ENCODE results near the gene TGM2.
"Not testable (repeated sequence)": the region's sequence is repeated elsewhere in the genome, so short reads cannot be mapped to it uniquely, and the experiment has no call there.

The TGM2 gene

DNA sequence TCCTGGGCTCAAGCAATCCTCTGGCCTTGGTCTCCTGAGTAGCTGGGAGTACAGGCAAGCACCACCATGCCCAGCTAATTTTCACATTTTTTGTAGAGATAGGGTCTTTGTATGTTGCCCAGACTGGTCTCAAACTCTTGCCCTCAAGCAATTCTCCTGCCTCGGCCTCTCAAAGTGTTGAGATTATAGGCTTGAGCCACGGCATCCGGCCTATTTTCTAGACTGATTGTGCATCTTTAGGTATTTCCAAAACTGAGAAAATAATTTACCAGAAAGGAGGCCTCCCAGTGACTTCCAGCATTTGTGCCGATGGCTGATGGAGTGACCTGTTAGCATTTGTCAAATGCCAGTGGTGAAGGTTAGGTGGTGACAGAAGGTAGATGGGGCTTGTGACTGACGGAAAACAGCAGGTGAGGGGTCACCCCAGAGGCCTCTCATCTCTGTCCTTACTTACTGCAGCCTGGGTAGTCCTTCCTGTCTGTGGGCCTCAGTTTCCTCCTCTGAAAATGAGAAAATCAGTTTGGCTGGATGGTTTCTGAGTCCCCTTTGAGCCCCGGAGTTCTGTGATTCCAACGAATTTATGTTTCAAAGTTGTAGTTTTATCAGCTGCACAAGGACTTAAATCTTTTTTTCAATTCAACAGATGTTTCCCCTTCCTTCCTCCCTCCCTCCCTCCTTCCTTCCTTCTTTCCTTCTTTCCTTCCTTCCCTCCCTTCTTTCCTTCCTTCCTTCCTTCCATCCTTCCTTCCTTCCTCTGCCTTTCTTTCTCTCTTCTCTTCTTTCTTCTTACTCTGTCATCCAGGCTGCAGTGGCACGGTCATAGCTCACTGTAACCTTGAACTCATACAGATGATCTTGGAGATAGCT is 53.5 kb downstream of the TGM2 start:
- Histone ChIP-seq H3K9ac (ENCODE audit: insufficient read length) (no peak overlapping the region), H3K4me3 (no peak overlapping the region), H3K36me3 (ENCODE audit: insufficient read depth, low read length) (no peaks in the 10 kb centered on the region), H3K27ac (no peak overlapping the region), H3K9me3 (ENCODE audit: low read depth, low read length) (no peaks in the 10 kb centered on the region)
- no peak for TF ChIP-seq EZH2 (IDR thresholded peaks at IDR 0.05)
- no peak for TF ChIP-seq FOXP2 (optimal IDR thresholded peaks at IDR 0.05; ENCODE audit: control extremely low read depth, extremely low read length, insufficient read depth)
- TF ChIP-seq POLR2AphosphoS5 (IDR thresholded peaks at IDR 0.05; ENCODE audit: borderline replicate concordance, low read depth, low read length), result no peak
- no peak for DNase-seq (ENCODE audit: low read depth, low spot score)

DNA sequence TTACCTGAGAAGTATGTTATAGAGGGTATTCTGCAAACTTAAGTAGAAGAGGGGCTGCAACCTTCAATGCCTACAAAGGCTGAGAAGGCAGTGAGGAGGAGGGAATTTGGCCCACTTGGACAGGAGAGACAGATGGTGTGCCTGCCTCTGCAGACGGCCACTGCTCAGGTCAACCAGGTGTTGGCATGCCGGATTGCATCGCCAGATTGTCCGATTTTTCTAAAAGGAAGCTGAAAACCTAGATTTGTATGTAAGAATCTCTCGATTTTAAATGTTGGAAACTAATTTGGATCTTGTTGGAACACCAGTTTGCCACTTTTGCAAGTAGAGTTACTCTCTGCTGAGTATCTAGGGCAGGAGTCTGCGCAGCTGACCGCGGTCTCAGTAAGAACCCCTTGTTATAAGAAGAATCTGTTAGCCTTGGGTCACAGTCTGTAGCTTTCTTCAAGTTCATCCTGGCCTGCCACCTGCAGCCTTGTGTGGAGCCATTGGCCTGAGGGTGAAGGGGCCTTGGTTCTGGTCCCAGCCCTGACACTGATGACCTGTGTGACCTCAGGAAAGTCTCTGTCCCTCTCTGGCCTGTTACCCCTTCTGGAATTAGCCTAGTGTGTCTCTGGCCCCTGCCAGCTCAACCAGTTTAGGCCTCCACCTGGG is 54.4 kb downstream of the TGM2 start:
- DNase-seq (ENCODE audit: low read depth, low spot score), result no peak
- no peaks in the 10 kb centered on the region for H3K9me3 ChIP-seq (ENCODE audit: low read depth, low read length)
- no peaks in the 10 kb centered on the region for H3K36me3 ChIP-seq (ENCODE audit: insufficient read depth, low read length)
- H3K9ac ChIP-seq (ENCODE audit: insufficient read length), result no peak overlapping the region
- no peak overlapping the region for H3K4me3 ChIP-seq
- no peak overlapping the region for H3K27ac ChIP-seq
- no peak for TF ChIP-seq FOXP2 (optimal IDR thresholded peaks at IDR 0.05; ENCODE audit: control extremely low read depth, extremely low read length, insufficient read depth)
- TF ChIP-seq POLR2AphosphoS5 (IDR thresholded peaks at IDR 0.05; ENCODE audit: borderline replicate concordance, low read depth, low read length), result no peak
- no peak for TF ChIP-seq EZH2 (IDR thresholded peaks at IDR 0.05)

DNA sequence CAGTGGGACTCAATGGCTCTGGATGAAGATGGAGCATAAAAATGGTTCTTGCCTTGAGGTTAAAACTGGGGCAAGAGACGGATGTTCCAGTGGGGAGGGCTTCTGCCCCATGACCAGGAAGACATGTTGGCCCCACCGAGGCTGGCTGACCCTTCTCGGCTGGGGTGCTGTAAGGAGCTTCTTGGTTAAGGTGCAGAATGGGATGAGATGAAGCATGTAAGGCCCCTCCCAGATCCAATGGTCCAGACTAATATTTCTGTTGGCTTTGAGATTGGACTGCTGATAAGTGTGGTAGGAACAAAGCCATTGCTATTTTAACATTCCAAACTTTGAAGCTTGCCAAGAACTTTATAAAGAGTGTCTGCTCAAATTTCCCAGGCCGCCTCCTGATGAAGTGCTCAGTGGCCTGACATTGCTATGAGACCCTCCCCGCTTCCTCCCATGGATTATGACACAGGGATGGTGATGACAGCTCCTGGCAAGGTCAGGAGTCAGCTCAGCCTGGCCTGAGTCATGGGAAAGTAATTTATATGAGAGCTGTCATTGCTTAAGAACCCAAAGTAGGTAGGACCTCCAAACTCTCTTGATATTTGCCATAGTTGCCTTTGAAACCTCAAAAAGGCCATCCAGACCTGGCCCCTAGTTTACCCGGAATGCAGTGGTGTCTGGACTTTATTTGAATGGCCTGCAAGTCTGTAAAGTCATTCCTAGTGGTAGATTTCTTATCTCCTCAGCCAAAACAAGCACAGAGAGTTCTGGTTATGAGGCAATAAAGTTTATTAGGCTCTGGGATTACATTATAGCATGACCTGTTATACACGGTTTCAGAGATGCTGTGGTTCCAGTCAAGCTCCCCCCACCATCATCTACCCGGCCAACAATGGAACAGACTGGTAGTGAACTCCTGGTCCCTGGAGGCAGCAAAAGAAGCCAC is 55.2 kb downstream of the TGM2 start:
- no peak for DNase-seq (ENCODE audit: low read depth, low spot score)
- TF ChIP-seq FOXP2 (optimal IDR thresholded peaks at IDR 0.05; ENCODE audit: control extremely low read depth, extremely low read length, insufficient read depth) (no peak), POLR2AphosphoS5 (IDR thresholded peaks at IDR 0.05; ENCODE audit: borderline replicate concordance, low read depth, low read length) (no peak), EZH2 (IDR thresholded peaks at IDR 0.05) (no peak)
- Histone ChIP-seq H3K27ac (no peak overlapping the region), H3K9me3 (ENCODE audit: low read depth, low read length) (no peaks in the 10 kb centered on the region), H3K4me3 (no peak overlapping the region), H3K36me3 (ENCODE audit: insufficient read depth, low read length) (no peaks in the 10 kb centered on the region), H3K9ac (ENCODE audit: insufficient read length) (no peak overlapping the region)

DNA sequence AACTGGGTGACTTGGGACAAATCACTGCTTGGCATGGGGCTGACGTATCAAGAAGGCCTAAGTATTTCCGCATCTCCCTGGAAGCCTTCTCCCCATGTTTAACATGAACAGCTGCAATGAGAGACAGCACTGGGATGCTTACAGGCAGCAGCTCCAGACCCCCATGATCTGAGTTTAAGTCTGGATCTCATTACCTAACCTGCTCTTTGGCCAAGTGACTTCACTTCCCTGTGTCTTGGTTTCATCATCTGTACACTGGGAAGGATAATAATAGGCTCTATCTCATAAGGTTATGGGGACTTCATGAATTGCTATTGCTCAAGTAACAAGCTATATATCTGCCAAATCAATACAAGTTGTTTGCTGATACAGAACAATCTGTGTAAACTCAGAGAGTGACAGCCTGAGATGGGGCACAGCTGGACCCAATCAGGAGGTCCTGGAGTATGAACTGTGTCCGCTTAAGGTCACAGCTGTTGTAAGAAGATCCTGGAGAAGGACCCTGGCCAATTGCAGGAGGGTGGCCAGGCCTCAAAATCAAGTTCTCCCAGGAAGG is 56.0 kb downstream of the TGM2 start:
- Histone ChIP-seq H3K27ac (no peak overlapping the region), H3K9me3 (ENCODE audit: low read depth, low read length) (no peaks in the 10 kb centered on the region), H3K9ac (ENCODE audit: insufficient read length) (no peak overlapping the region), H3K36me3 (ENCODE audit: insufficient read depth, low read length) (no peaks in the 10 kb centered on the region), H3K4me3 (no peak overlapping the region)
- DNase-seq (ENCODE audit: low read depth, low spot score), result no peak
- no peak for TF ChIP-seq EZH2 (IDR thresholded peaks at IDR 0.05)

DNA sequence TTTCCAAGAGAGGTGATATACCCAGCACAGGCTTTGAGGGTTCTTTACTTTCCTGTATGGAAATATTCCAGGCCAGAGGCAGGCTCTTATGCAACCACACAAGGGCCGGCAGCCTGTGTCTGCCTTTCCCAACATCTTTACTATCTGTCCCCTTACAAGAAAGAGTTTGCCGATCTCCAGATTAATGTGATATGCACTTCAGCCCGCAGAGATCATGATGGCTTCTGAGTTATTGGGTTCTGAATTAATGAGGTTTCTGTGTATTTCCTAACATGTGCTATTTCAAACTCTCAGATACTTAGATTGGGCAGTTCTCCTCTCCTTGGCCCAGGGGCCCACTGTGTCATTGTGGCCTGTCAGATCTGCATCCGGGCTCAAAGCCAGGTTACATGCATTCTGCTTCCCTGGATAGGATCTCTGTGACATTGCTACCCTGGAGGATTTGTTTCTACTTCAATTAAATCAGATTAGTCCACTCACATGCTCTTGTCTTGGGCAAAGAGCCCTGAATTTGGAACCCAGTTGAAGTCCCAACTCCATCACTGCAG is 56.6 kb downstream of the TGM2 start:
- H3K27ac ChIP-seq, result no peak overlapping the region
- no peak for DNase-seq (ENCODE audit: low read depth, low spot score)
- H3K9me3 ChIP-seq (ENCODE audit: low read depth, low read length), result no peaks in the 10 kb centered on the region
- no peak overlapping the region for H3K4me3 ChIP-seq
- H3K36me3 ChIP-seq (ENCODE audit: insufficient read depth, low read length), result no peaks in the 10 kb centered on the region
- no peak for TF ChIP-seq FOXP2 (optimal IDR thresholded peaks at IDR 0.05; ENCODE audit: control extremely low read depth, extremely low read length, insufficient read depth)
- no peak for TF ChIP-seq EZH2 (IDR thresholded peaks at IDR 0.05)
- TF ChIP-seq POLR2AphosphoS5 (IDR thresholded peaks at IDR 0.05; ENCODE audit: borderline replicate concordance, low read depth, low read length), result no peak
- no peak overlapping the region for H3K9ac ChIP-seq (ENCODE audit: insufficient read length)

DNA sequence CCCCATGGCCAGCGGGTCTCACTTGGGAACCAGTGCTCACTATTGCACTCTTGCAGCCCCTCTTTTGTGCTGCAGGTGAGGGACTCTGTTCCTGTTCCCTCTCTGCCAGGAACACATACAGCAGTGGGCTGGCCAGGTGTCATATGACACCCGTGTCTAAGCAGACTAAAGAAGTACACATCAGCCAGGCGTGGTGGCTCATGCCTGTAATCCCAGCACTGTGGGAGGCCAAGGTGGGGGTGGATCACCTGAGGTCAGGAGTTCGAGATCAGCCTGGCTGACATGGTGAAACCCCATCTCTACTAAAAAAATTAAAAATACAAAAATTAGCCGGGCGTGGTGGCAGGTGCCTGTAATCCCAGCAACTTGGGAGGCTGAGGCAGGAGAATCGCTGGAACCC is 57.2 kb downstream of the TGM2 start:
- H3K9me3 ChIP-seq (ENCODE audit: low read depth, low read length); H3K4me3 ChIP-seq; H3K27ac ChIP-seq; DNase-seq (ENCODE audit: low read depth, low spot score); H3K9ac ChIP-seq (ENCODE audit: insufficient read length); H3K36me3 ChIP-seq (ENCODE audit: insufficient read depth, low read length): not testable (repeated sequence)

DNA sequence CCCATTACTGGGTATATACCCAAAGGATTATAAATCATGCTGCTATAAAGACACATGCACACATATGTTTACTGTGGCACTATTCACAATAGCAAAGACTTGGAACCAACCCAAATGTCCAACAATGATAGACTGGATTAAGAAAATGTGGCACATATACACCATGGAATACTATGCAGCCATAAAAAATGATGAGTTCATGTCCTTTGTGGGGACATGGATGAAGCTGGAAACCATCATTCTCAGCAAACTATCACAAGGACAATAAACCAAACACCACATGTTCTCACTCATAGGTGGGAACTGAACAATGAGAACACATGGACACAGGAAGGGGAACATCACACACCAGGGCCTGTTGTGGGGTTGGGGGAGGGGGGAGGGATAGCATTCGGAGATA is 57.7 kb downstream of the TGM2 start:
- not testable (repeated sequence) for H3K9ac ChIP-seq (ENCODE audit: insufficient read length); DNase-seq (ENCODE audit: low read depth, low spot score); H3K9me3 ChIP-seq (ENCODE audit: low read depth, low read length); H3K4me3 ChIP-seq; H3K36me3 ChIP-seq (ENCODE audit: insufficient read depth, low read length); H3K27ac ChIP-seq

DNA sequence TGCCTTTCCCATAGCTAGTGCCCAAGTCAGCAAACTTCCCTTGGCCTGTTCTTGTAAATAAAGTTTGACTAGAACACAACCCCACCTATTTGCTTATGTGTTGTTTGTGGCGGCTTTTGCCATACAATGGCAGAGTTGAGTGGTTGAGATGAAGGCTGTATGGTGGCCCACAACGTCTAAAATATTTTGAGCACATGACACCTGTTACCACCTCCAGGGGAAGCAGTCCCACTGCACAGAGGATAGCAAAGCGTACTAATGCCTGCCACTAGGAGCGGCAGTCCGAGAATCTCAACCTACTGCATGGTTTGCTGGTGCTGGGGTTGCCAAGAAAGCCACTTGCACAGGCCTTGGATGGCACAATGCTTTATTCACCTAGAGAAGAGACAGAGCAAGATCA is 58.6 kb downstream of the TGM2 start:
- no peak overlapping the region for H3K27ac ChIP-seq
- TF ChIP-seq POLR2AphosphoS5 (IDR thresholded peaks at IDR 0.05; ENCODE audit: borderline replicate concordance, low read depth, low read length), result no peak
- no peak for TF ChIP-seq FOXP2 (optimal IDR thresholded peaks at IDR 0.05; ENCODE audit: control extremely low read depth, extremely low read length, insufficient read depth)
- no peak for TF ChIP-seq EZH2 (IDR thresholded peaks at IDR 0.05)
- H3K9me3 ChIP-seq (ENCODE audit: low read depth, low read length), result no peaks in the 10 kb centered on the region
- H3K36me3 ChIP-seq (ENCODE audit: insufficient read depth, low read length), result no peaks in the 10 kb centered on the region
- no peak for DNase-seq (ENCODE audit: low read depth, low spot score)
- no peak overlapping the region for H3K9ac ChIP-seq (ENCODE audit: insufficient read length)
- no peak overlapping the region for H3K4me3 ChIP-seq
